ENCODE results near the gene ANGPTL4.
A peak's percentile ranks its signal among the peaks of the same experiment; 100 is the strongest.
"Not testable (repeated sequence)": the region's sequence is repeated elsewhere in the genome, so short reads cannot be mapped to it uniquely, and the experiment has no call there.

The ANGPTL4 gene

DNA sequence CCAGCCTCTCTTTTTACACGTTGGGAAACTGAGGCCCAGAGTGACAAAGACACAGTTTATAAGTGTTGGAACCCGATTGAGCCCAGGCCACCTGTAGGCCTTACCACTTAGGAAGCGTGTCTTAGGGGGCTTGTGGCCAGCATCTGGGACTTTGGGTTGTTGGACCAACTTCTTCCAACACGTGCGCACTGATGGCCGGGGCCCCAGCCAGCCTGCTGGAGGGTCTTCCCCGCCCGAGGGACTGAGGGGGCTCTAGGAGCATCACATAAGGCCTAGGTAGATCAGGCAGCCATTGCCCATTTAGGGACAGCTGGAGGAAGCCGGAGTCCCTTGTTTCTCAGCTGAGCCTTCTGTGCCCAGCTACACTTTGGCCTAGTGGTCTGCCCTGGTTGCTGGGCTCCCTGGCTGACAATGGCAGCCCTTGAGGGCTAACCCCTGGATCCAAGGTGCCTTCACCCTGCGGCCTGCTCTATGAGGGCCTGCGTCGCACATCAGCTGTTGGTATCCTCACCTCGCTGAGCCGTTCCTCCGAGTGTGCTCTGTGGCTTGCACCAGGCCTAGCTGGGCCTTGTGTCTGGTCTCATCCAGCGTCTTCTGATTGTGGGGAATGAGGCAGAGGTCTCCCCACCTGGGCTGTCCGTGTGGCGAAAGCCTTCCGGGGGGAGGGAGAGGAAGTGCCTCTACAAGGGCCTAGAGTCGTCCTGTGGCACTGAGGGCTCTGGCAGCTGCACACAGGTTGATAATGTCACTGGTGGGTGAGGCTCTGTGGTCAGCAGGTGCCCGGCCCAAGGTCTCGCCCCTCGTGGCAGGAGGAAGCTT, 27.5 kb downstream of the ANGPTL4 start:
- no peak for DNase-seq

DNA sequence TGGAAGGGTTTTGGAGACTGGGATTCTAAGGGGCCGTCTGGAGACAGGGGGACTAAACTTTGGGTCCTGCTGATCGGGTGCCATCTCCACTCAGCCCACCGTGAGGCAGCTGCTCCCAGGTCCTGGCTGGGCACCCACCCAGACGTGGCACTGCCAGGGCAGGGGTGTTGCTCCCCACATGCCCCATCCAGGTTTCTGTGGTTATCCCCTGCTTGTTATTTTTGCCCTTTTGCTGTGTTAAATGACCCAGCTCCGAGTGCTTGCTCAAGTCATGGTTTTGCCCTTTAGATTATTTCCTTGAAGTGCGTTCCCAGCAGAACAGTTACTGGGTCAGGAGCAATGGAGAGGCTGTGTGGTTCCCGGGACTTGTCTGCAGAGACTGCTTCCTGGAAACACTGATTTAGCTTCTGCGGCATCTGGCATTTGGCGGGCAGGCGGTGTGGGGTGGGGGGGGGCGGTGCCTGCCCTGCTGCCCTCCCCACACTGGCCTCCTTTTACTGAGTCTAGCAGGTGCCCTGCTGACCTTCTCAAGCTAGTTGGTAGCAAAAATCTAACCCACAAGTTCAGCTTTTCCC, 28.1 kb downstream of the ANGPTL4 start:
- no peak for DNase-seq

DNA sequence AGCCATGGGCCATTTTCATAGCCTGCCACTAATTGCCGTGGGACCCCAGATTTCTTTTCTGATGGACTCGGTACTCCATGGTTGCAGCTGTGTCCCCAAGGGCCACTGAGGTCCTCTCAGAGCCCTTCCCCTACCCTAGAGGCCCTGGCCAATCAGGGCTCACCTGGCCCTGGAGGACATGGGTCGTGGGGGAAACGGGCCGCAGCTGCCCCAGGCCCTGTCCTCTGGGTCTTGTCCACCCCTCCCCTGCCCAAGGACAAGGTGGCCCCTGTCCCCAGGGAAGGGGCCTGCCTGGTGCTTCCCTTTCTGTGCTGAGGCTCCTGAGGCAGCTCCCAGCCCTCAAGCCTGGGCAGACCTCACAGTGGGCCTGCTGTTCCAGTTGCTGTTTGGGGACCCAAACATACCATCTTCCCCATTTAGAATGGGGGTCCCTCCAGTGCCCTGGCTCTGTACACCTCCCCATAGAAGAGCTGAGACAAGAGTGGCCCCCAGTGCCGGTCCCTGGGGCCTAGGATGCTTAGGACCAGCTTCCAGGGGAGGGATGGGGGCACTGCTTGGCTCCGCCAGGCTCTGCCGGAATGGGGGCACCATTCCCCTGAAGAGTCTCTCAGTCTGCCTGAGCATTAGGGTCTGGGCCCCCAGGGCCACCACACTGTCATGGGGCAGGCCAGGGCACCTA, 29.4 kb downstream of the ANGPTL4 start:
- no peak for DNase-seq

DNA sequence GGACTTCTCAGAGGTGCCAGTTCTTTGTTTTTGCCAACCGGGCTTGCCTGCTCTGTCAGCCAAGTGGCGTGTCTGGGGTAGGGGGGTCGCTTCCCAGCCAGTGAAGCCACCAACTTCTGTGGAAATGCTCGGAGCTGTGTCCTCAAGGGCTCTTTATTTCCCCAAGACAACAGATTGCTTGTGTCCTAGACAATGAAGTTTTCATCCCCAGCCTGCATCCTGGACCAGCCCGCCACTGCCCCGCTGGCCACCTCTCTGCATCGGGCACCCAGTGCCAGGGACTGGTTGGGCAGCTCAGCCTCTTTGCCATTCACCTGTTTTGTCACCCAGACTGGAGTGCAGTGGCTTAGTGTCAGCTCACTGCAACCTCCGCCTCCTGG, 29.9 kb downstream of the ANGPTL4 start:
- no peak for DNase-seq

DNA sequence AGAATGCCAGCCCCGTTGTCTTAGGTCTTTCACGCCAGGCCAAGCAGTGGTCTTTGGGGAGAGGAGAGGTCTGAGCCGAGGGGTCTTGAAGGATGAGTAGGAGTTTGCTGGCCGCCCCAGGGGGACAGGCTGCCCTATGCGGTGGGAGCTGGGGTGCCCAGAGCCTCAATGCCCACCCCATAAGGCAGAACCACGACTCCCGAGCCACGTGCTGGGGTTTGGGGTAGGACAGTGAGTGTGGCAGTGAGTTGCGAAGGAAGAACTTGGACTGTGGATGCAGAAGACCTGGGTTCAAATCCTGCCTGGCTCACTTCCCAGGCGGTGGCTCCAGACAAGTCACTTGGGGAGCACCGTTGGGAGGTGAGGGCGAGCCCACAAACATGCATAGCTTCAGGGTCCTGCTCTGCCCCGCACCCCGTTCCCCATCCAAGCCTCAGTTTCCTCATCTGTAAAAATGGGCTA, 31.7 kb downstream of the ANGPTL4 start:
- DNase-seq = no peak

DNA sequence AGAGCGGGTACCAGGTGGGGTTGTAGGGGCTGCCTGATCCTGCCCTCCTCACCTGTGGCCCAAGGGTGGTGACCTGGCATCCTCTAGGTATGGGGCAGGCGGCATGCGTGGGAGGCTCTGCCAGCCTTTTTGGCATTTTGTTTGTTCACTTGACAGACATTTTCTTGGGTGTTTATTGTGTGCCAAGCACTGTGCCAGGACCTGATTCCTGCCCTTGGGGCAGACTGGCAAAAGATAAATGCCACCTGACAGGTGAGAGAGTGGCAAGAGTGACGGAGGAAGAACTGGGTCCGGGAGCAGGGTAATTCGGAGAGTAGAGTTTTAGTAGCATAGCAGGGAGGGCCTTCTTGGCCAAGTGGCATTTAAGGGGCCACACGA, 32.2 kb downstream of the ANGPTL4 start:
- DNase-seq = no peak

DNA sequence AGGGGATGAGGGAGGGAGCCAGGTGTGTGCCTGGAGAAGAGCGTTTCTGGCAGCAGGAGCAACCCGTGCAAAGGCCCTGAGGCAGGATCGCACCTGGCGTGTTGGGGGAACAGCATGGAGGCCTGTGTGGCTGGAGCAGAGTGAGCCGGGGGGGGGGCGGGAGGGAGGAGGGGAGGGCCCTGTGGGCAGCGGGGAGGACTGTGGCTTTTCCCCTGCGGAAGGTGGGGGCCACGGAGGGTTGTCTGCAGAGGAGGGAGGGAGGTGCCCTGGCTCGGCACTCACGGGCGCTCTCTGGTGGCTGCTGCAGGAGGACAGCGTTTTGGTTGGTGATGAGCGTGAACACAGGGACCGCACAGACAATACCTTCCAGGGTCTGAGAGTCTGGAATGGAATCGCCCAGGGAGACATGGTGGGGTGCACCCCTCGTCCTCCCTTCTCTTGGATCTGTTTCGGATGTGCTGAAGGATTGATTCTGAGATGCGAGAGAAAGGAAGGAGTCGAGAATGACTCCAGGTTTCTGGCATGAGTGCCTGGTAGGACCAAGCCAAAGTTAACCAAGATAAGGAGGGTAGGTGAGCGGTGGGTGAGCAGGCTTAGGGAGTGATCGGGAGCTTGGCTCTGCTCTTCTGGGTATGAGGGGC, 32.7 kb downstream of the ANGPTL4 start:
- no peak for DNase-seq

DNA sequence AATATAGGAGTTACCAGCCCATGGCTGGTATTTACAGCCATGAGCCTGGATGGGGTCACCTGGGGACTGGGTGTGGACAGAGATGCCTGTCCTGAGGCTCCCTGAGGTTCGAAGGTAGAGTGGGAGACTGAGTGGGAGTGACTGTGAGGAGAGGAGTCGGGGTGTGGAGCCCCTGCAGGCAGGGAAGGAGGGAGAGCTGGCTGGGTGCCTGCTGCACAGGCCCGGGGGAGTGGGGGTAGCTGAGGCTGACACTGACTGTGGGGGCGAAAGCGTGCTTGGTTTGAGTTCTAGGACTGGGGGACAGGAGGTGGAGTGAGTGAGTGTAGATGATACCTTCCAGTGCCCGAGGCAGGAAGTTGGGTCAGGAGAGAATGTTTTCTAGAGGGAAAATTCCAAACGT, 33.3 kb downstream of the ANGPTL4 start:
- no peak for DNase-seq

DNA sequence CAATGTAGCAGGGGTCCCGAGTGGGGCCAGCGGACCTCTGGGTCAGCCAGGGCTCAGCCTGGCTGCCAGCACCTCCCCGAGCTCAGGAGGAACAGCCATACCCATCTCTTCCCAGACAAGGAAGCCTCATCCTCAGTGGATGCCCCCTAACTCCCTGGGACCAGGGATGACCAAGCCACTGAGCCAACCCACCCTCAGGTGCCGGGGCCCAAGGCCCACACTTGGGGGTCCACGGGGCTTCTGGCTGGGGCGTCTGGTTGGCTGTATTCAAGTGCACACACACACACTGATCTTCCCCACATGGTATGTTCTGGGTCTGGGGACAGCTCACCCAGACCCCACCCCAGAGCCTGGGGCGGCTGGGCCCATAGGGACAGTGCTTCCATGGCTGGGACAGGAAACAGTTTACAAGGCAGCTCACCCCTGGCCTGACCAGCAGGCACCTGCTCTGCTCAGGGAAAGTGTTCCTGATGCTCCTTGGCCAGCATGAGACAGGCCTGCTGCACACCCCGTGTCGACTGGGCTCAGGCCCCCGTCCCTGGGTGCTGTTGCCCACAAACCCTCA, 33.9 kb downstream of the ANGPTL4 start:
- DNase-seq = no peak

DNA sequence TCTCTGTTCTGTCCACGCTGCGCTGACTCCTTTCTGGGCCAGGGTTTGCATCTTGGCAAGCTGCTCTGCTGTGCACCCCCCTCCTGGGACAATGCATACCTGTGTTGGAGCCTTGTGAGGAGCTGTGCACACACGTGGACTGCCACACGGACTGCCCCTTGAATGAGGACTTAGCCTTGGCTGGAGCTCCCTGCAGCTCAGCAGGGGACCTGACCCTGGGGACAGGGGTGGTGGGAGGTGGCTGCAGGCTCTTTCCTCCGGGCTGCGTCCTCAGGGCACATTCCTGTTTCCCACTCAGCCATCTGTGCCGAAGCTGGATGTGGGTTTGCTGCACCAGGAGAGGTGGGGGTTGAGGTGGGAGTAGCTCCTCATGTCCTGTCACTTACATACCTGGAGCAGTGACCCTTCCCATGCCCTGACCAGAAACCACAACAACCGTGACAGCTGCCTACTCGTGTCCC, 34.4 kb downstream of the ANGPTL4 start:
- DNase-seq = no peak

DNA sequence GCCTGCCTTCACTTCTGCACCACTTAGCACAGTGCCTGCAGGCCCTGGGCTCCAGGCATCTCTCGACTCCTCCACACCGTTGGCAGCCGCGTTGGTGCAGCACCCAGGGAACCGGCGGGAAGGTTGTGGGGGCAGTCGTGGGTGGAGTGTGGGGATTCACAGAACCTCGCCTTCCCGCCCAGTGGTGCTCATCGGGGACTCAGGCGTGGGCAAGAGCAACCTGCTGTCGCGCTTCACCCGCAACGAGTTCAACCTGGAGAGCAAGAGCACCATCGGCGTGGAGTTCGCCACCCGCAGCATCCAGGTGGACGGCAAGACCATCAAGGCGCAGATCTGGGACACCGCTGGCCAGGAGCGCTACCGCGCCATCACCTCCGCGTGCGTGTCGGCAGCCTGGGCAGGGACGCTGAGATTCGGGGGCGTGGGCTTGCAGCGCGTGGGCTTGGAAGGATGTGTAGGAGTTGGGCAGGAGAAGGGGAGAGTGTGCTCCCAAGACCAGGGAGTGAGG, 35.8 kb downstream of the ANGPTL4 start:
- DNase-seq = no peak

DNA sequence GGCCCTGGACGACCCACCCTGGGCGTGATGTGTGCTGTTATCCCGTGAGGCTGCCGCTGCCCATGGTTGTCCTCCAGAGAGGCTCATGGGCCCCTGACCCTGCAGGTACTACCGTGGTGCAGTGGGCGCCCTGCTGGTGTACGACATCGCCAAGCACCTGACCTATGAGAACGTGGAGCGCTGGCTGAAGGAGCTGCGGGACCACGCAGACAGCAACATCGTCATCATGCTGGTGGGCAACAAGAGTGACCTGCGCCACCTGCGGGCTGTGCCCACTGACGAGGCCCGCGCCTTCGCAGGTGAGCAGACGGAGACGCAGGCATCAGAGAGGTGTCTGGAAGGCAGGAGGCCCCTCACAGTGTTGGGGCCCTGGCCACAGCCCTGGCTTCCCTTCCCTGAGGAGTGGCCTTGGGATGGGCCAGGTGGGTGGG, 38.0 kb downstream of the ANGPTL4 start:
- no peak for DNase-seq

DNA sequence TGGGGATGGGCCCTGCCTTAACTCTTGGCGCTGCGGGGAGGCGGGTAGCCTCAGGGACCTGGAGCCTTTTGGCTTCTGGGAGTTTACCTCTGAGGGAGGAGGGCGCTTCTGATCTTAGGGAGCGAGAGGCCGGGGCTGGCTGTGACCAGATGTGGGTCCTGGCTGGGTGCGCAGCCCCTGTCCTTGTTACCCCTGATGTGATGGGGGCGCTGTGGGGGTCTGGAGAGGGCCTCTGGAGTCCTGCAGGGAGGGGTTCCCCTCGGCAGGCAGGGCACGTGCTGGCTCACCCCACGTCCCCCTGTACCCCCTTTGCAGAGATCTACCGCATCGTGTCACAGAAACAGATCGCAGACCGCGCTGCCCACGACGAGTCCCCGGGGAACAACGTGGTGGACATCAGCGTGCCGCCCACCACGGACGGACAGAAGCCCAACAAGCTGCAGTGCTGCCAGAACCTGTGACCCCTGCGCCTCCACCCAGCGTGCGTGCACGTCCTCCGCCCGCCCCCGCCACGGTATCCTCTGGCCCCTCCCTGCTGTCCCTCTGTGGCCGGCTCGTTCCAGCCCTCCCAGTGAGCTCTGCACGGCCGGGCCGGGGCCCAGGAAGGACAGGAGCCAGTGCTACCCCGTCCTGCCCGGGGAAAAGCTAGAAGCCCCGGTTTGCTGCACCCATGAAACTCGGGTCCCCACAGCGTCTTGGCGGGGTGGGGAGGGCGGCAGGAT, 39.3 kb downstream of the ANGPTL4 start:
- no peak for DNase-seq

DNA sequence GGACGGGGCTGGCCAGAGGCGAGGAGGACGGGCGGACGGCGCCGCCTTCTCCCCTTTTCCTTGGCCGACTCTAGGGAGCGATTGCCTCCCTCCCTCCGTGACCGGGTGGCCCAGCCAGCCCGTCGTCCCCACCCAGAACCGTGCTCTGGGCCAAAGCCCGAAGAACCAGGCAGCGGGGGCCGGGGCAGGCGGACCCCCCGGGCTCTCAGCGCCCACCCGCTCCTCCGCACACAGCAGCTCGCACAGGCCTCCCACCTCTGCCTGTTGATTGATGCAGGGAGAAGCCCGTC, 39.8 kb downstream of the ANGPTL4 start:
- DNase-seq = no peak

DNA sequence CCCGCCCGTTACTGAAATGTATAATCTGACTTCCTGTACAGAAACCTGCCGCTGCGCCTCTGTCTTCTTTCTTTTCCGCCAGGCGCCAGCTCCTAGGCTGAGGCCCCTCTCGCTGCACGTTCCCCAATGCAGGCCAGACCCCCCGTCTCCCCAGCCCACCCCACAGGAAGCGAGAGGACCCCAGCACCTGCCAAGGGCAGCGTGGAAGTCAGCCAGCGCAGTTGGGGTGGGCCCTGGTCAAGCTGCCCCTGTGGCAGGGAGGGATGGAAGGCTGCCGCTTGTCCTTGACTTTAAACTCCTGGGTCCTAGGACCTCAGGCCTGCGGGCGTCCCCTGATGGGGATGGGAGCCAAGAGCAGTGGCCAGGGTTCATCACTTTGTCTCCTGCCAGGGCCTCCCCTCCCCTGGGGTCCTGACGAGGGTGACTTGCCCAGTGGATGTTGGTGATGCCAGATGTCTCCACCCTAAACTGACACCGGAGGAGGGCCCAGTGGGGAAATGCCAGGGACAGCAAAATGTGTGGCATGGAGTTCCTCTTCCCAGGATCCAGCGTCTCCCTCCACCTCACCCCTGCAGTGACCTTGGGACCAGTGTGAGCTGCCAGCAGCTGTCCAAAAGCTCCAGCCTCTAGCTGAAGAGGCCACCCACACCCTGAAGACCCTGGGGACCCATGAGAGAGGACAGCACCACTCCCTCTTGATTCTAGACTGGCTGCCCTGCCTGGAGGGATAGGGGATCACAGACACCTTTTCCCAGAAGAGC, 40.6 kb downstream of the ANGPTL4 start:
- DNase-seq = no peak

DNA sequence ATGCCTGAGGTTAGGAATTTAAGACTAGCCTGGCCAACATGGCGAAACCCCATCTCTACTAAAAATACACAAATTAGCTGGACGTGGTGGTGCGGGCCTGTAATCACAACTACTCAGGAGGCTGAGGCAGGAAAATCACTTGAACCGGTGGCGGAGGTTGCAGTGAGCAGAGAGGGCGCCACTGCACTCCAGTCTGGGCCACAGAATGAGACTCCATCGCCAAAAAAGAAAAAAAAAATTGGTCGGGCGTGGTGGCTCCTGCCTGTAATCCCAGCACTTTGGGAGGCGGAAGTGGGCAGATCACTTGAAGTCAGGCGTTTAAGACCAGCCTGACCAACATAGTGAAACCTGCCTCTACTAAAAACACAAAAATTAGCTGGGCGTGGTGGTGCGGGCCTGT, 46.8 kb downstream of the ANGPTL4 start:
- DNase-seq = not testable (repeated sequence)

DNA sequence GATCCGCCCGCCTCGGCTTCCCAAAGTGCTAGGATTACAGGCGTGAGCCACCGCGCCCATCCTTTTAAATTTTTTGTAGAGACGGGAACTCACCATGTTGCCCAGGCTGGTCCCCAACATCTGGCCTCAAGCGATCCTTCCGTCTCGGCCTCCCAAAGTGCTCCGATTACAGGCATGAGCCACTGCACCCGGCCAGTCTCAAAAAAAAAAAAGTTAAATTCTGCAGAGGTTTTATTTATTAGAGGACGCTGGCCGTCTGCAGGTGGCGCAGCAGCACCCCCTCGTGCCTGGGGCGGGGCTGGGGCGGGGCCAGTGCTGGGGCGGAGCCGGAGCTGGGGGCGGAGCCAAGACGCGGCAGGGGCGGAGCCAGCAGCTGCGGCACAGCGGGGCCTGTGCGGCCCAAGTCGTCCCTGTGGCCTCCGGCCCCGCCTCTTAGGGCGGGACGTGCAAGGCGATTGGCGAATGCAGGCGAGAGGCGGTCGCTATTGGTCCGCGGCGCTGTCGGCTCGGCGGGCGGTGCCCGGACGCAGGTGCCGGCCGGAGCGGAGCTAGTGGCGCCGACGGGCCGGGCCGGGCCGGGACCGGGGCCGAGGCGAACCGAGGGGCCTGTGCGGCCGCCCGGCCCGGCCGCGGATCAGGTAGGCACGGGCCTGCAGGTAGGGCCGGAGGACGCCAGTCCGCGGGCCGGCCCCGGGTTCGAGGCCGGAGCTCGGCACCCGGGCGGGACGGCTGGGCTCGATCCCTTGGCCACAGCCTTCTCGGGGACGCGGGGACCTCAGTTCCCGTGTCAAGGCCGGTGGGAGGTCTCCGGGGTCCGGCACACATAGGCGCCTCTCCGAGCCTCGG, 49.1 kb downstream of the ANGPTL4 start, which contains the start of gene MARCHF2:
TSS of gene MARCHF2 (plus strand) at position 523 of the 846 bp plus-strand sequence. CDS start 8,536 bp downstream, outside the sequence.
- peak; percentile 89 for DNase-seq

DNA sequence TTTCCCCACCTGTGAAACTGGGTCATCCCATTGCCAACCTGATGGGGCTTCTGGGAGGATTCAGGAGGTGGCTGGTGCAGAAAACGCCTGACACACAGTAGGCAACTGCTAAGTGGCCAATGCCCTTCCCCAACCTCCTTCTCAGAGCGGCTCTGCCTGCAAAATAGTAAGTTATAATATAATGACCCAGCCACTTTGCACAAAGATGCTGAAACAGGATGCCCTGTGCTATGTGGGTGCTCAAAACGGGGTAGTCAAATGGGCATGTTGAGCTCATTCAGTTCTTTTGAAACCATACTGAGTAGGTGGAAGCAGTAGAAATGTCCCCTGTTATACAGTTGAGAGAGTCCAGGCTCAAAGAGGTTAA, 49.7 kb downstream of the ANGPTL4 start:
- DNase-seq = no peak

DNA sequence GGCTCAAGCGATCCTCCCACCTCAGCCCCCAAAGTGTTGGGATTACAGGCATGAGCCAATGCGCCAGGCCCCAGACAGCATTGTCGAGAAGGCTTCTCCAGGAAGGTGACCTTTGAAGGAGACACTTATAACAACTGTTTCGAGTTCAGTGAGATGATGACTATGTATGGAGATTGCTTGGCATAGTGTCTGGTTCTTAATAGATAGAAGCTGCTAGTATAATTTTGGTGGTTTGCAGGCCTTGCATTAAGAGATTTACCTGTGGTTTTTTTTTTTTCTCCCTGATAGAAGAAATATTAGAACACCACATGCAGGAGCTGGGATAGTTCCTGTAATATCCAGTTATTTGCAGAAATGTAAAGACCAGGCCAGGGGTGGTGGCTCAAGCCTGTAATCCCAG, 52.8 kb downstream of the ANGPTL4 start:
- no peak for DNase-seq
